Measurements from ENCODE around the gene TMEM232.
"Not testable (repeated sequence)": the region's sequence is repeated elsewhere in the genome, so short reads cannot be mapped to it uniquely, and the experiment has no call there.

Gene TMEM232

DNA sequence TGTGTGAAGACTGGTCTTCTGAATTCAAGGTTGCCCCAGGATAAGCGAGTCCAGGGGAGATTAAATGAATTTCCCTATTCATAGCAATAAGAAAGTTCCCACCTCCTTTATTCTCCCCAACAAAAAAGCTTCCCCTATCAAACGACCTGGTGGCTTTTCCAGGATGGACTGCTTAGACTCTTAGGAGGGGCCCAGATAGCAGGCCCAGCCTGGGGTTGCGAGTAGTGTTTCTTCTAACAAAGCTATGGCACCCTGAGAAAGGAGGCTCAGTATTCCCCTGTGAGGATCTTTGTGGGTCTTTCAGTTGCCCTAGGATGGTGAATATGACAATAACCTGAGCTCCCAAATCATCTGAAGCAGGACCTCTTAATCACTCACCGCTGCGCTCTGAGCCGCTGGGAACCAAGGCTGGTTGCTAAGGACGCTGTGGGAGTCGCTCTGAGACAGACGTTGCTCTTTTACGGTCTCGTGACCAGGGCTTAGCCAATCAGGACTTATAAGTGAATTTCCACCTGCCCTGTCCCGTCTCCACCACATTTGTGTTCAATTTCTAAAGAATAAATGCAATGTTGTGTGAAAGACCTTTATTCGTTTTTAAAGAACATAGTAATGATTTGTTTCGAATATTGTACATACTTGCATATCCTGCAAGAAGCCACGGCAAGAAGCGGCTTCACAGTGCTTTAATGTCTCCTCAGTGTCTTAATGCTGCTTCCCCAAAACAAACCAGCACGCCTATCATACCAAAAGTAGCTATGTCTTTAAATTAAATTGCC is at the start of gene TMEM232:
TSS of gene TMEM232 (minus strand) at position 423 of the 776 bp plus-strand sequence. CDS start 59,319 bp downstream, outside the sequence.
- DNase-seq (ENCODE audit: low read depth): peak; percentile 68

DNA sequence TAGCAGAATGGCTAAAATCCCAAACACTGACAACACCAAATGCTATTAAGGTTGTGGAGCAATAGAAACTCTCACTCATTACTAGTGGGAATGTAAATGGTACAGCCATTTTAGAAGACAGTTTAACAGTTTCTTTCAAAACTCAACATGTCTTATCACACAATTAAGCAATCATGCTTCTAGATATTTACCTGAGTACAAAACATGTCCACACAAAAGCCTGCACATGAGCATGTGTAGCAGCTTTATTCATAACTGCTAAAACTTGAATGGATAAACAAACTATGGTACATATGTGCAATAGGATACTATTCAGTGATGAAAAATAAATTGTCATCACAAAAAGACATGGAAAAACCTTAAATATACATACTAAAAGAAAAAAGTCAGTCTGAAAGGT is 43.8 kb upstream of the TMEM232 start:
- DNase-seq (ENCODE audit: low read depth): no peak

DNA sequence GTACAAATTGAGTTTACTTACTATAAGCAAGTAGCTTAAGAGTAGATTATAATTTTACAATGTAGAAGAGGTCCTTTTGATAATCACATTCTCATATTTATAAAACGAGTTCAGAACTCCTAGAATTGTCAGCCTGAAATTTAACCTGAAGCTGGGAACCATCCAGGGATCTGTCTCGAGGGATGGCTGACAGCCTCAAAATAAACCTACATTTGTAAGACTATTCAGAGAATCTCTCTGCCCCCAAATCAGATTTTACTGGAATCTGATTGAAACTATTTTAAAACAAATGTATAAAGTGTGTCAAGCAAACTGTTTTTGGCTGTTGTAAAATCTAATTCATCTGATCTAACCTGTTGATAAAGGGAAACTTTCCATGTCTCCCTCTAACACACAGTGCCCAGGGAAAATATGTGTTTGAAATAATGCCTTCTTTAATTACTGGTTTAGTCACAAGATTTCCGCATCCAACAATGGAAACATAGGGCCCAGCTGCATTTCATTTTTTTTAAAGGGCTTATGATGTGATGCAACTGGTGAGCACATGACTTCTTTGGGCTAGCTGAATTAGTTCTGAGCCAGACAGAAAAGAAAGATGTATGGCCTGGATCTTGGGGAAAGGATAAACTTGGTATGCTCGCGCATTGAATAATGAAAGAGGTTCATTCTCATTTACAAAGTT is 42.7 kb upstream of the TMEM232 start:
- DNase-seq (ENCODE audit: low read depth): no peak

DNA sequence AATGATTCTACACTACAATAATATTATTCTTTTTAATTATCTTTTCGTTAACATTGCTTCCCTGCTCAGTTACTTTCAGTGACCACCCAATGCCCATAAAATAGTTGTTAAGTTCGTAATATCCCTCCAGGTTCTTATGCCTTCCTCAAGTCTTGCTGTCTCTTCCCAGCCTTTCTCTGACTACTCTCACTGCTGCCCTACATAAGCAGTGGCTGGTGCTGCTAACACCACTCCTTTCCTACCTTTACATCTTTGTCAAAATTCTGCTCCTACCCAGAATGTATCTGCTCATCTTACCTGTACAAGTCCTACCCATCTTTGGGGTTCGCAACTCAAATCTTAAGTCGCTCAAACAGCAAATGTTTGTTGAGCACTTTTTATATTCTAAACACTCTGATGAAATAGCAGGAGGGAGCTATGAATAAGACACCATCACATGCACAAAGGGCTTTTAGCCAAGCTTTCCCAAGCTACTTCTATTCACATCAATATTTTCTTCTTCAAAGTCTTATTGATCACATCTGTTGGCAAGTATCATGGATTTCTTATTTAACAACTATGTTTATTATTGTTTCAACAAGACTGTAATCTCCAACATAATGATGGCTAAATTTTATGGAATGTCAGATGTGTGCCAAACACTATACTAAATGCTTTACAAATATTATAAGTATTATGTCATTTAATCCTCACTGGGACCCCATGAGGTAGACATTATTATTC is 41.8 kb upstream of the TMEM232 start:
- no peak for DNase-seq (ENCODE audit: low read depth)

DNA sequence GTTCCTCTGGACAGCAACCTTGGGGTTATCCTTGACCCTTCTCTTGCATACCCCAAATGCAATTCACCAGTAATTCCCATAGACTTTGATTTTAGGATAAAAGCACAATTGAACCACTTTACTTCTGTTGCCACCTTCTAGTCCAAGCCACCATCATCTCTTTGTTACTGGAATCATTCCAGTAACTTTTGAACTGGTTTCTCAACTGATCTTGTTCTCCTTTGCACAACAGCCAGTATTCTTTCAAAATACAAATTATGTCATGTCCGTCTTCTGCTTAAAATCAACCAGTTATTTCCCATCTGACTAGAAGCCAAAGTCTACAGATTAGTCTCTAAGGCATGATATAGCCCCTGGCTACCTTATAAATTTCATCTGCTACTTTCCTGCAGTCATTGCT is 33.7 kb upstream of the TMEM232 start:
- no peak for DNase-seq (ENCODE audit: low read depth)

DNA sequence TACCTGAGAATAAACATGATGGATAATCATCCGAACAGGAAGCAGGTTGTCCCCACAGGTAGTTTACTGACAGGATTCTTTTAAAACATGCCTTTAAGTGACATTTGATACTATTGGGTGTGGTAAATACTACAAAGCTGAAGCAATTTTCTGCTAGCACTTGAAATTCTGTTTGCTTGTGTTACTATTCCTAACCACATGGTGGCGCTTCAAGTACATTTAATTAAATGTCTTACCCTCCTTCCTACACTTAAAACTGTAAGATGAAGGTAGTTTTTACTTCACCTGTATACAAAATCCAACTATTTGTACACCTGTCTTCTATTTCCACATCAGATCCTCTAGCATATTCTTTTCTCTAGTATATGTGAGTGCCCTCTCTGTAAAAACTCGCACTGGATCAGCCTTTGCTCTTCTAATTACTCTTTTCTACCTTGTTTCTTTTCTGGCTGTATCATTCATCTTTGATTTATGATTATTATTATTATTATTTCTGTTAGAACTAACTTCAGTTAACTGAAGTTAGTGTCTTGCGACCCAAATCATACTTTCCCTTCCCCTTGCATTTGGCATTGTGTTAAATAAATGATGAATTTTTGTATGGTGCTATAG is 30.8 kb upstream of the TMEM232 start:
- peak; percentile 4 for DNase-seq (ENCODE audit: low read depth)

DNA sequence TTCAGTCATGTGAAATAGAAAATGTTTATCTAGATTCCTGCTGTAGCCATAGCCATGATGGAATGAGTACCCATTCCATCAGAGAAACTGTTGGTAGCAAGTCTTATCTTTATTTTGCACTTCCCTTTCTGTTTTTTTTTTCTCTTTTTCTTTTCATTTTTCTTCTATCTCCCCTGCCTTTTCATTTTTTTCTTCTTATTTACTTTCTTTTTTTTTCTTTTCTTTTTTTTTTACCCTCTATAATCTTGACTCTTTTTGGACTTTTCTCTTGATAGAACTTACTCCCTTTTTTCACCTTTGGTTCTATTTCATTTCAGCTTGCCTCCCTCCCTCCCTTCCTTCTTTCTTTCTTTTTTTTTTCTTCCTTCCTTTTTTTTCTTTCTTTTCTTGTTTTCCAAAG is 27.7 kb upstream of the TMEM232 start:
- no peak for DNase-seq (ENCODE audit: low read depth)

DNA sequence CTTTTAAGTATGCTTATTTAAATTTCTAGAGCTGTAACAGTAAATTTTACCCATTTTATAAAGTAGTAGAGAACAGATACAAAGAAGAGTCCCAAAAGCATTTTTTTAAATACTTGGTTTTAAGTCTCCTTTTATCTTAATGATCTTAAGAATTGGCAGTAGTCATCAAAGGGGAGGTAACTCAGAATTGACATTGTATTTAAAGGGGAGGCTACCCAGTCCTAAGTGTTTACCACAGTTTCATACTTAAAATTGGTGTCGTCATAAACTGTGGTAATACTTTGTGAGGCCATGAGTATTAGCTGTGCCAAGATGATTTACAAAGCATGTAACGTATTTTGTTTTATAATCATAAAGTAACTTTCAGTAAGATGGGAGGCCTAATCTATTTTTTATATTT is 27.1 kb upstream of the TMEM232 start:
- no peak for DNase-seq (ENCODE audit: low read depth)

DNA sequence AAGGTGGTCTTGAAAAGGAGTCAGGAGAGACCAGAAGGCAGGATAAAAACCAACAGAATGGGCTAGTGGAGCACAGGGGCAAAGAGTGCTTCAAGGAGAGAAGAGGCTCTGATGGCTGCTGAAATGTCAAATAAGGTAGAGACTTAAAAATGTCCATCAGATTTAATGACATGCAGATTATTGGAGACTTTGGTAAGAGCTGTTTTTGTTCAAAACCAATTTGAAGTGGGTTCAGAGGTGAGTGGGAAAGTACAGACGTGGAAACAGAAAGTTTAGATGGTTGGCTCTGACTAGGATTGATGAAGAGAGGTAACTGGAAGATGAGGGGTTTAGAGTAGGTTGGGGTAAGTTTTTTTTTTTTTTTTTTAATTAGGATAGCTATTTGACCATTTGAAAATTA is 26.5 kb upstream of the TMEM232 start:
- no peak for DNase-seq (ENCODE audit: low read depth)

DNA sequence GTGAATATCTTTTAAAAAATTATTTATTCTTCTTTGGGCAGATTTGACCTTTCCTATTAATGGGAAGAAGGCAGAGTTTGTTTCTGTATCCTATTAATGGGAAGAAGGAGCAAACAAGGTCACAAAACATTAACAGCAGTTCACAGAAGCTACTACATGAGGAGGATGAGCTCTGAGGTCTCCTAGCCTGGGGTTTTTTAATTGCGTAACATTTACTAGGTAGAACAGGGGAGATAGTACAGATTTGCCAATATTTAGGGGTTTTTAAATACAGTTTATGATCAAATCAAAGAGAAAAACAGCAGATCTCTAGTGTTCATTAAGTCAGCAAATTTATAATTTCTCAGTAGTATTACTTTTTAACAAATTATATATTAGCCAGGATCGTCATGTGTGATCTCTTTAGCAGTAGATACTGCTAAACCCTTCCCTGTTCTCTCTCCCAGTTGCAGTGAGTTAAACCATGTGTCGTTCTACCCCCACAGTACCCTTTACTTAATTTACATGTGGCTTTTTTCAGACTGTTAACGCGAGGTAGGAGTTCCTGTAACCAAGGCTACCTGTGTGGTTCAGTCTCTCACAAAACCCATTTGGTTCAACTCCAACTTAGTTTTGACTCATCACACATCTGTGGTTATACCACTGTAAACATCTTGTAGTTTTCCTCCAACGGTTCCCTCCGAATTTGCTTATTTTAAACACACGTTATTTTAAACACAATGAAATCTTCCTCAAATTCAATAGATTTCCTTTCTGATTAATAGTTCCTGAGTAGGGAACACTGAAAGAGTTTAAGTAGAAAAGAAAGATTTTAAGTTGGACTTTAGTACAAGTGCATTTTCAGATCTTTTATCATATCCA is 25.7 kb upstream of the TMEM232 start:
- peak; percentile 16 for DNase-seq (ENCODE audit: low read depth)

DNA sequence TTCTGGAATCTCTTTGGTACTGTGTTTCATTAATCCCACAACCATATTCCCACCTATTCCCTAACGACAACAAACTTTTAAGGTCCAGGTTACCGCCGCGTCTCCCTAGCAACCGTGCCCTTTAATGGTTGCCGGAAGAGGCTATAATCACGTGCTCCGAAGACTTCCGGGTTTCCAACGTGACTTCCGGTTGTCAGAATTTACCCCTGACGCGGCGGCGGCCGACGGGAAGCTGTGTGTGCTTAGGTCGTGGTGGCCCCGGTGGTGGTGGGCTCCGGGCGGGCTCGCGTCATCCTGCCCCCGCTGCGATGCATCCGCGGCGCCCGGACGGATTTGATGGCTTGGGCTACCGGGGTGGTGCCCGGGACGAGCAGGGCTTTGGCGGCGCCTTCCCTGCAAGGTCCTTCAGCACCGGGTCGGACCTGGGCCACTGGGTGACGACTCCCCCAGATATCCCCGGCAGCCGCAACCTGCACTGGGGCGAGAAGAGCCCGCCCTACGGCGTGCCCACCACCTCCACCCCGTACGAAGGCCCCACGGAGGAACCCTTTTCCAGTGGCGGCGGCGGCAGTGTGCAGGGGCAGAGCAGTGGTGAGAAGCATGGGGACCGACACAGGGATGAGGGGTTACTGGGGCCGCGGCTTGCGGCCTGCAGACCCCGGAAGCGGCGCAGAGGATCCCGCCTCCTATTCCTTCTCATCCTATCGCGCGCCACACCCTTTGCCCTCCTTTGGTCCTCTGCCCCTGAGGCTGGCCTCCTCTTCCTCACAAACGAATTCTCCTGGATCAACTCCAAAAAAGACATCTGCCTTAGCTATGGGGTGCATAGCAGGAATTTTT is 12.6 kb upstream of the TMEM232 start, which contains the start of gene SLC25A46:
TSS of gene SLC25A46 (plus strand) at position 196 of the 840 bp plus-strand sequence. CDS start at position 309, 113 bp downstream.
- peak; percentile 85 for DNase-seq (ENCODE audit: low read depth)

DNA sequence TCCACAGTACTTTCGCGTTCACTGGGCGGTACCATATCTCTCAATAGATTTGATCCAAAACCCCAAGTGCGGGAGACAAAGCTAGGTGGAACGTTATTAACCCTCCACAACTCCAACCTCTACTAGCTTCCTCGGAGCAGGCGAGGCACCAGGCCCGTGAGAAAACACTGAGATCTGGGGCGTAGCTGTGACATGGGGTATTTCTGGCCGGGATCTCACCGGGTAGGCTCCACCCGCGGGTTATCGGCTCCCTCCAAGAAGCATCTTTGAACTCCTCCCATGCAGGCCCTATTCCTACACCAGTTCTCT is 12.0 kb upstream of the TMEM232 start:
- DNase-seq (ENCODE audit: low read depth): no peak

DNA sequence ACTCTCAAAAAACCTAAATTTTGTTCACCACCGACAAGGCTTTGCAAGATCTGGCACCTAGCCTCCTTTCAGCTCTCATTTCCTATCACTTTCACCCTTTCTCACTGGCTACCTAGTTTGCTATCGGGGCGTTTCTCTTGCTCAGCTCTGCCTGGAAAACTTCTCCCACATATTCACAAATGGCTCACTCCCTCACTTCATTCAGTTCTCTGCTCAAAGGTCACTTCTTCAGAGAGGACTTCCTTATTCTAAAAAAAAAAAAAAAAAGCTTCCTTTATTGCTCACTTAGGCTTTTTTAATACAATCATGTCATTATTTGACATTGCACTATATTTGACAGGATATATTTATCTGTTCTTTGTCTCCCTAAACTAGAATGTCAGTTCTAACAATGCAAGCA is 10.3 kb upstream of the TMEM232 start:
- no peak for DNase-seq (ENCODE audit: low read depth)

DNA sequence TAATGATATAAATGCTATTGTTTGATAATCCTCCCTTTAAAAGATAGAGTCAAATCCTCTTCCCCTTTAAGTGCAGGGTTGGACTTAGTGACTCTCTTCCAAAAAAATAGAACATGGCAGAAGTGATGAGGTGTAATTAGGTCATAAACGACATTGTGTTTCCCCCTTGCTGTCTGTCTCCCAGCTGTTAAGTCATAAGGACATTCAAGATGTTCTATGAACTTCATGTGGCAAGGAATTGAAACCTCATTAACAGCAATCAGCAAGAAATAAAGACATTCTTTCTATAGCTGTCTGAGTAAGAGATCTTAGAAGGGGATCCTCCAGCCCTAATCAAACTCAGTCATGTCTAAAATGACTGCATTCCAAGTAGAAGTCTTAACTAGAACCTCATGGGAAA is 9.1 kb upstream of the TMEM232 start:
- no peak for DNase-seq (ENCODE audit: low read depth)

DNA sequence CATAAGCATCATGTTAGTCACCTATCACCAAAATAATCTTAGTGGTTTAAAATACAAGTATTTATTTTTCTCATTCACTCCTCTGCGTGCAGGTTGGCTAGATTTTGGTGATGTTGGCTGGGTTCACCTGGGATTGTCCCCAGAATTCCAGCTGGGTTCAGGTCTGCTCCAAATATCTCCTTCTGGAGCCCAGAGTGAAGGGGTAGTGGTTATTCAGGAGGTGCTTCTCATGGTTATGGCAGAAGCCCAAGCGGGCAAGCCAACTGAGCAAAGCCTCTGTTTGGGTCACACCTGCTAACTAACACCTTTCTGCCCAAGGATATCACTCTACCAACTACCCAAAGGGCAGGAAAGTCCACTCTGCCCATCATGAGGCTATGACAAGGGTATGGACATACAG is 7.6 kb upstream of the TMEM232 start:
- no peak for DNase-seq (ENCODE audit: low read depth)

DNA sequence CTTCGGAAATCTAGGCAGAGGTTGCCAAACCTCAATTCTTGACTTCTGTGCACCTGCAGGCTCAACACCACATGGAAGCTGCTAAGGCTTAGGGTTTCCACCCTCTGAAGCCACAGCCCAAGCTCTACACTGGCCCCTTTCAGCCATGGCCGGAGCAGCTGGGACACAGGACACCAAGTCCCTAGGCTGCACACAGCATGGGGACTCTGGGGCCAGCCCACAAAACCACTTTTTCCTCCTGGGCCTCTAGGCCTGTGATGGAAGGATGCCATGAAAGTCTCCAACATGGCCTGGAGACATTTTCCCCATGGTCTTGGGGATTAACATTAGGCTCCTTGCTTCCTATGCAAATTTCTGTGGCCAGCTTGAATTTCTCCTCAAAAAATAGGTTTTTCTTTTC is 5.0 kb upstream of the TMEM232 start:
- DNase-seq (ENCODE audit: low read depth): not testable (repeated sequence)

DNA sequence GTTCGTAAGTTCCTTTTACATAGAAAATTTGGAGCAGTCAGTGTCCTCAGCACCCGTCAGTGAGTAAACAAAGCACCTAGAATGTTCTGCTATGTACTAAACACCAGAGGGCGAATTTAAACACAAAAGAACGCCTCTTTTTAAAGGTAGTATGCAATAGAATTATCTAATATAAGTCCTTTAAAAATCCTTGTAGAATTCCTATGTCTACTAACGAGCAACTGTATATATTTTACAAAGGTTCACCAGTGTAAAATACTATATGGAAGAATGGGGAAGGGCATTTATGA is 499 bp upstream of the TMEM232 start:
- no peak for DNase-seq (ENCODE audit: low read depth)

DNA sequence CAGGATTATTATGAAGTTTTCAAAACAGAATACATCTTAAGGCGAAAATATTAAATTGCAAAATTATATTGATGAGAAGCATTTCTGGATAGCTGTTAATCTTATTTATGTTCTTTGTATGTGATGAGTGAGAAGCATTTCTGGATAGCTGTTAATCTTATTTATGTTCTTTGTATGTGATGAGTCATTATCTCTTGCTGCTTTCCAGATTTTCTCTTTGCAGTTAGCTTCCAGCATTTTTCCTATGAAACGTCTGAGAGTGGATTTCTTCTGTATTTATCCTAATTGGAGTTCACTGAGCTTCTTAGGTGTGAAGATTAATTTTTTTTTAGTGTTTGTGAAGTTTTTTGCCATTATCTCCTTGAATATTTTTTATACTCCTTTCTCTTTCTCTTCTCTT is 8.2 kb downstream of the TMEM232 start:
- no peak for DNase-seq (ENCODE audit: low read depth)

DNA sequence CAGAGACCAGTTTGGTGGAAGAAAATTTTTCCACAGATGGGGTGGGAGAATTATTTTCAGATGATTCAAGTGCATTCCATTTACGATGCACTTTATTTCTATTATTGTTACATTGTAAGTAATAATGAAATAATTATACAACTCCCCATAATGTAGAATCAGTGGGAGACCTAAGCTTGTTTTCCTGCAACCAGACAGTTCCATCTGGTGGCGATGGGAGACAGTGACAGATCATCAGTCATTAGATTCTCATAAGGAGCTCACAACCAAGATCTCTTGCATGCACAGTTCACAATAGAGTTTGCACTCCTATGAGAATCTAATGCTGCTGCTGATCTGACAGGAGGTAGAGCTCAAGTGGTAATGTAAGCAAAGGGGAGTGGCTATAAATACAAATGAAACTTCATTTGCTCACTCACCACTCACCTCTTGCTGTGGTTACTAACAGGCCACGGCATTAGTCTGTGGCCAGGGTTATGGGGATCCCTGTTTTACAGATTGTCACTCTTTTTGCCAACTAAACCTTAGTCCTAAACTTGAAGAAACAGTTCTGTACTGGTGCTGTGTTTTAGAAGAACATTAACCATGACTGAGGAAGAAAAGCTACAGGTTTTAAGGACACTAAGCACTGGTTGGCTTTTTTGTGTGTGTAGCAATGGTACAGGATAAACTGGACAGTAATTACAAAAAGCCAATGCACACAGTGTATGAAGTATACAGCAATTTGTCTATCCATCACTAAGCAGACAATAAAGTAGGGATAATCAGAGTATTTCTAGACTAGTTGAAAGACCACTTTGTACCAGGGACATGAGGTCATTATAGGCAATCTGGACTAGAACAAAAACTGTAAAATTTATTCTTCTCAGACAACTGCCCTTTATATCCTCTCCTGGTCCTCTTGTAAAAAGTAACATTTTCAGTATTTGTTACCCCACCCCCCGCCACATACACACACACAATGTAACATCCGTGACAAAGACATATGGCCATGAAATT is 9.9 kb downstream of the TMEM232 start:
- DNase-seq (ENCODE audit: low read depth): no peak

Data from activated T-cell treated with anti-CD3 and anti-CD28 coated beads for 24 hours (primary cell).